HG03457 (cell line): ENCODE data around the gene GPR137B.
"Not testable (repeated sequence)": the region's sequence is repeated elsewhere in the genome, so short reads cannot be mapped to it uniquely, and the experiment has no call there.

Experiments used
- ATAC-seq: cut with Tn5 transposase; IDR thresholded peaks from one replicate; pipeline ENCODE4 v1.9.1; 2021; ENCODE audit warnings: moderate number of reproducible peaks; ENCODE audit not compliant: unreplicated experiment

Gene GPR137B

GRCh38 chr1:236160540-236161127, 18.3 kb downstream of the GPR137B start:
- ATAC-seq, result no peak

- no peak for ATAC-seq
These were observed 18.9 kb downstream of the GPR137B start for GRCh38 chr1:236161230-236161629.

- ATAC-seq, result not testable (repeated sequence)
These were observed 19.4 kb downstream of the GPR137B start for GRCh38 chr1:236161755-236162154.

DNA sequence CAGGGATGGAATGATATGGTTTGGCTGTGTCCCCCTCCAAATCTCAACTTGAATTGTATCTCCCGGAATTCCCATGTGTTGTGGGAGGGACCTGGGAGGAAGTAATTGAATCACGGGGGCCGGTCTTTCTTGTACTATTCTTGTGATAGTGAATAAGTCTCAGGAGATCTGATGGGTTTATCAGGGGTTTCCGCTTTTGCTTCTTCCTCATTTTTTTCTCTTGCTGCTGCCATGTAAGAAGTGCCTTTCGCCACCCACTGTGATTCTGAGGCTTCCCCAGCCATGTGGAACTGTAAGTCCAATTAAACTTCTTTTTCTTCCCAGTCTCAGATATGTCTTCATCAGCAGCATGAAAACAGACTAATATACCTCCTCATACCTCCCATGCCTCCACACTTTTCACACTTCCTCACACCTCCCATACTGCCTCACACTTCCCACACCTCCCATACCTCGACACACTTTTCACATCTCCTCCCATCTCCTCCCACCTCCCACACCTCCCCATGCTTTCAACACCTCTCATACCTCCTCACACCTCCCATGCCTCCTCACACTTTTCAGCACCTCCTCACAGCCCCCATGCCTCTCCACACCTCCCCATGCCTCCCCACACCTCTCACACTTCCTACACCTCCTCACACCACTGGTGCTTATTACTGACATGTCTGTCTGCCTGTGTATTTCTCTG, 21.3 kb downstream of the GPR137B start:
- ATAC-seq, result no peak

DNA sequence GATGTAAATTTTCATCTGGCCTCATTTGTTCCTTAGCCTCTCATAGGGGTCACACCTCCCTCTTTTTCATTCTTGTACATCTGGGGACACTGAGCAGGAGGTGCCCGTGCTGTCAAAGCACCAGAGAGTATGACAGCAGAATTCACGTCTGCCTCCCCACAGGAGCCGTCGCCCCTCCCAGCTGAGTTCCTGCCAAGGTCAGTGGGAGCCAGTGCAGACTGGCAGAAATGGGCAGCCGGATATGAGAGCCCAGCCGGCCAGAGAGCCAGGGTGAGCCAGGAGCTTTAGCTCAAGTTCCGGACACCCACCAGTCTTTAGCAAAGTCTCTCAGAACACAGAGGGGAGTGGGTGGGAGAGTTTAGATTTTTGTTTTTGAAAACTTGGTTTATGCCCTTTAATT, 21.9 kb downstream of the GPR137B start:
- ATAC-seq, result no peak

GRCh38 chr1:236165238-236165981, 23.1 kb downstream of the GPR137B start:
- ATAC-seq, result no peak

- ATAC-seq, result no peak
These were observed 23.7 kb downstream of the GPR137B start for GRCh38 chr1:236166041-236166440.

GRCh38 chr1:236167154-236167553, 24.8 kb downstream of the GPR137B start:
- no peak for ATAC-seq

- no peak for ATAC-seq
These were observed 25.2 kb downstream of the GPR137B start for GRCh38 chr1:236167578-236167977.

GRCh38 chr1:236168716-236169429, 26.5 kb downstream of the GPR137B start:
- no peak for ATAC-seq

DNA sequence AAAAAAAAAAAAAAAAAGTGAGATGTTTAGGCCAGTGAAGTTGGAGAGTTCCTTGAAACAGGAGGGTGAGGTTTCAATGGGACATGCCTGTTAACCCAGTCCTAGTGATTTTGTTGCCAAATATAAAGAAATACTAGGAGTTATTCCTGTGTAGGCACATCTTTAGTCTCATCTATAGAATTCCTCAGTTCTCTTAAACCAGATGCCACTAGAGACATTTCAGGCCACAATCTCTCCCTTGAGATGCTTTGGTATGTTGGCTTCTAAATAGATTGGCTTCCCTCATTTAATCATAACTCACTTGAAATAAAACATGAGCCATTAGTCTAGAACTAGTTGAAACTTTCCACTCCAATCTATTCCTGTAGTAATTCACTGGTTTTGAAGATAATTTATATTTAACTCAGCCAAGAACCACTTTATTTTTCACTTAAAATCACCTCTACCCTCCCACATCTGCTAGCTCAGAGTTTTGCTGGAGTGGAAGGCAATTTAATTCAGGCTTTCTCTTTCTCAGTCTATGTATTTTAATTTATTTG, 29.8 kb downstream of the GPR137B start:
- no peak for ATAC-seq

DNA sequence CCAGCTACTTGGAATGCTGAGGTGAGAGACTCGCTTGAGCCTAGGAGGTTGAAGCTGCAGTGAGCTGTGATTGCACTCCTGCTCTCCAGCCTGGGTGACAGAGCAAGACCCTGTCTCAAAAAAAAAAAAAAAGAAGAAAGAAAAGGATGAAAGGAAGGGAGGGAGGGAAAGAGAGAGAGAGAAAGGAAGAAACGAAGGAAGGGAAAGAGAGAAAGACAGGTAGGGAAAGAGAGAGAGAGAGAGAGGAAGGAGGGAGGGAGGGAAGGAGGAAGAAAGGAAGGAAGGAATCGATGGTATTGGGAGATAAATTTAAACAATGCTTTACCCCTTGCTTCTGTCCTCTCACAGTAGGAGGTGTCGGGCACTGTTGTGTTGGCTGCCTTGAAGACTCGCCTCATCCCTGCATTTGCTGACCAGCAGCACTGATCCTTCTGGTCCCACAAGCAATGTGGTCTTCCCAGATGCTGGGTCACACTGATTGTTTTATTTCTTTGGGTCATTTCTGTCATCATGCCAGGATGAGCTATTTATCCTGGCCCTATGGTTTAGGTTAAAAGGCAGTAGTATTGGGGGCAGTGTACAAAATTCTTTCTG, 30.9 kb downstream of the GPR137B start:
- ATAC-seq, result no peak

- no peak for ATAC-seq
These were observed 33.5 kb downstream of the GPR137B start for GRCh38 chr1:236175642-236176336.

DNA sequence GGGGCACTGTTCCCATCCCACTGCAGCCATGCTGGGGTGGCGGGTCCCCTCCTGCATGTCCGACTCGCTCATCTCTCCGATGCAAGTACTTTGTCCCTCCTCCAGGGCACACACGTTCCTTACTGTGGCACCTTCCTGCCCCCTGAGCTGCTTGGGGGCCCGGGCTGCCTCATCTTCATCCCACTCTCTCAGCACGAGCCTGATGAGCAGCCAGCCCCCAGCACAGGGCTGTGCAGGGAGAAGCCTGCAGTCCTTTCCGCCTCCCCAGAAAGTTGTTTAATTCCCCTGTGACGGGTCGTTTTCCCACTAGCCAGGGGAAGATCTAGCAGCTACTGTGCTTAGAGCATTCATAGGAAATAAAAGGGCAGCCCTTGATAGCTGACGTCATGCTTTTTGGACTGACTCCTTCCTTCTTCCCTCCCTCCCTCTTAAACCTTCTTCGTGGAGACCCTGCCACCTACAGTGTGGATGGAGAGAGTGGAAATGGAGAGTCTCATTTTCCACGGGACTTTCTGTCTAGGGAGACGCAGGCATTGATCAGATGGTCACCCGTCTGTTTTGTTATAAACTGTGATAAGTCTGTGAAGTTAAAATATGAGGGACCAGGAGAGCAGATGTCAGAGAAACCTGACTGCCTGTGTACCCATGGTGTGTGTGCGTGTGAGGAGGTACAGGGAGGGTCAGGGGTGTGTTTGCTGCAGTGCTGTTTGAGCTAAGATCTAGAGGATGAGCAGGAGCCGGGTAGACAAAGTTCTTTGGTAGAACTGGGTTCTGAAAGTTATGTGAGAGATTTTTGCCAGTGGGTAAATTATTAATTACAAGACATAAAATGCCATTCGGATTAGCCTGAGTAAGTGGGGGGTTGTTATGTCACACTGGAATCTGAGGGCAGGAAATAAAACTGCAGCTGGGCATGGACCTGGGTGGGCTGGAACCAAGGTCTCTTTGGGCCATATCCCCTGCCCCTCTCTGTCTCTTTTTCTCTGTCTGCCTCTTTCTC, 34.3 kb downstream of the GPR137B start:
- no peak for ATAC-seq

- no peak for ATAC-seq
These were observed 37.3 kb downstream of the GPR137B start for GRCh38 chr1:236179634-236180033.

DNA sequence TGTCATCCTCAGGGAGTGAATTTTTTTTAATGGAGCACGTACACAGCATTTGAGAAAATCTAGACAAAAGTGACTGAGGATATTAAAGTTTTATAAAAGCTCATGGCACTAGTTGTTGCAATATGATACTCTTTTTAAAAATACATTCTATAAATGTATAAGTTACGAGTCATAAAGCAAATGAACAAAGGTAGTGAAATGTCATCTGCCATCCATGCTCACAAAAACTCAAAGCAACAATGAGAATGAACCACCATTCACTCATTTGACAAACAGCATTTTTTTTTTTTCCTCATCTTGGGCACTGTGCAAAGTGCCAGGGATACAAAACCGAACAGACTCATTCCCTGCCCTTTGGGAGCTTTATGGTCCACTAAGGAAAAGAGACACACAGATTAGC, 38.7 kb downstream of the GPR137B start:
- ATAC-seq, result no peak

DNA sequence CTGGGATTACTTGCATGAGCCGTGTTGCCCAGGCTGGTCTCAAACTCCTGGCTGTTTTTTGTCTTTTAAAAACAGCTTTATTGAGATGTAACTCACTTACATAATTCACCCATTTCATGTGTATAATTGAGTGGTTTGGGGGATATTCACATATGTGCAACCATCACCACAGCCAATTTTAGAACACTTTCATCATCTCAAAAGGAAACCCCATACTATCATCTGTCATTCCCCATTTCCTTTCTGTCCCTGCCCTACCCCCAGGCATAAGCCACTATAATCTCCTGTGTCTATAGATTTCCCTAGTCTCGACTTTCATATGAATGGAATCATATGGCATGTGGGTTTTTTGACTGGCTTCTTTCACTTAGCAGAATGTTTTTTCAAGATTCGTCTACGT, 43.3 kb downstream of the GPR137B start:
- ATAC-seq, result no peak

DNA sequence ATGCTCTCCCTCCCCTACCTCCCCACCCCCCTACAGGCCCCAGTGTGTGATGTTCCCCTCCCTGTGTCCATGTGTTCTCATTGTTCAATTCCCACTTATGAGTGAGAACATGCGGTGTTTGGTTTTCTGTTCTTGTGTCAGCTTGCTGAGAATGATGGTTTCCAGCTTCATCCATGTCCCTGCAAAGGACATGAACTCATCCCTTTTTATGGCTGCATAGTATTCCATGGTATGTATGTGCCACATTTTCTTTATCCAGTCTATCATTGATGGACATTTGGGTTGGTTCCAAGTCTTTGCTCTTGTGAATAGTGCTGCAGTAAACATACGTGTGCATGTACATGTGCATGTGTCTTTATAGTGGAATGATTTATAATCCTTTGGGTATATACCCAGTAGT, 44.1 kb downstream of the GPR137B start:
- not testable (repeated sequence) for ATAC-seq

GRCh38 chr1:236188084-236188483, 45.7 kb downstream of the GPR137B start:
- ATAC-seq, result not testable (repeated sequence)
